ENCODE measurements around the gene TRAPPC12. TPM values are rescaled to one million over a fixed set of nuclear protein-coding genes. Genes with fewer than 3 reads are reported as not detected.

TRAPPC12 gene
- total RNA-seq, 1 donor from 2014 or later: 130 TPM

GRCh38 chr2:3404349-3404894, 24.9 kb downstream of the TRAPPC12 start:
- Mint-ChIP-seq H3K4me1 (ENCODE audit: low read depth, unreplicated experiment) (peaks cover 38% of the 10 kb centered on the region), H3K27ac (ENCODE audit: unreplicated experiment) (no peak overlapping the region), H3K27me3 (ENCODE audit: unreplicated experiment) (peaks cover 5% of the 10 kb centered on the region), H3K9me3 (ENCODE audit: unreplicated experiment) (peaks cover 8% of the 10 kb centered on the region), H3K4me3 (ENCODE audit: unreplicated experiment) (no peak overlapping the region), H3K36me3 (ENCODE audit: unreplicated experiment) (peaks cover 6% of the 10 kb centered on the region)
- TF ChIP-seq CTCF (IDR thresholded peaks at IDR 0.05; ENCODE audit: partially characterized antibody, unreplicated experiment): no peak
- no peak for DNase-seq

GRCh38 chr2:3405307-3405706, 25.8 kb downstream of the TRAPPC12 start:
- DNase-seq: no peak
- Mint-ChIP-seq H3K27ac (ENCODE audit: unreplicated experiment) (peak overlapping the region; percentile 33), H3K36me3 (ENCODE audit: unreplicated experiment) (peaks cover 6% of the 10 kb centered on the region), H3K9me3 (ENCODE audit: unreplicated experiment) (peaks cover 5% of the 10 kb centered on the region), H3K4me3 (ENCODE audit: unreplicated experiment) (no peak overlapping the region), H3K4me1 (ENCODE audit: low read depth, unreplicated experiment) (peaks cover 31% of the 10 kb centered on the region), H3K27me3 (ENCODE audit: unreplicated experiment) (peaks cover 4% of the 10 kb centered on the region)
- TF ChIP-seq CTCF (IDR thresholded peaks at IDR 0.05; ENCODE audit: partially characterized antibody, unreplicated experiment): no peak

GRCh38 chr2:3405876-3406275, 26.4 kb downstream of the TRAPPC12 start:
- no peak for DNase-seq
- Mint-ChIP-seq H3K4me3 (ENCODE audit: unreplicated experiment) (peak overlapping the region; percentile 14), H3K36me3 (ENCODE audit: unreplicated experiment) (peaks cover 6% of the 10 kb centered on the region), H3K9me3 (ENCODE audit: unreplicated experiment) (peaks cover 5% of the 10 kb centered on the region), H3K4me1 (ENCODE audit: low read depth, unreplicated experiment) (peaks cover 25% of the 10 kb centered on the region), H3K27ac (ENCODE audit: unreplicated experiment) (peak overlapping the region; percentile 65), H3K27me3 (ENCODE audit: unreplicated experiment) (no peaks in the 10 kb centered on the region)
- TF ChIP-seq CTCF (IDR thresholded peaks at IDR 0.05; ENCODE audit: partially characterized antibody, unreplicated experiment): no peak

GRCh38 chr2:3406501-3406900, 27.0 kb downstream of the TRAPPC12 start:
- TF ChIP-seq CTCF (IDR thresholded peaks at IDR 0.05; ENCODE audit: partially characterized antibody, unreplicated experiment): no peak
- Mint-ChIP-seq H3K27me3 (ENCODE audit: unreplicated experiment) (no peaks in the 10 kb centered on the region), H3K9me3 (ENCODE audit: unreplicated experiment) (peaks cover 5% of the 10 kb centered on the region), H3K4me1 (ENCODE audit: low read depth, unreplicated experiment) (peaks cover 25% of the 10 kb centered on the region), H3K36me3 (ENCODE audit: unreplicated experiment) (peaks cover 6% of the 10 kb centered on the region), H3K27ac (ENCODE audit: unreplicated experiment) (peak overlapping the region; percentile 24), H3K4me3 (ENCODE audit: unreplicated experiment) (no peak overlapping the region)
- DNase-seq: peak; percentile 48

GRCh38 chr2:3408781-3409180, 29.3 kb downstream of the TRAPPC12 start:
- Mint-ChIP-seq H3K27ac (ENCODE audit: unreplicated experiment) (no peak overlapping the region), H3K4me1 (ENCODE audit: low read depth, unreplicated experiment) (peaks cover 27% of the 10 kb centered on the region), H3K9me3 (ENCODE audit: unreplicated experiment) (peaks cover 2% of the 10 kb centered on the region), H3K4me3 (ENCODE audit: unreplicated experiment) (no peak overlapping the region), H3K36me3 (ENCODE audit: unreplicated experiment) (peaks cover 6% of the 10 kb centered on the region), H3K27me3 (ENCODE audit: unreplicated experiment) (no peaks in the 10 kb centered on the region)
- no peak for DNase-seq
- TF ChIP-seq CTCF (IDR thresholded peaks at IDR 0.05; ENCODE audit: partially characterized antibody, unreplicated experiment): no peak

Measured in glutamatergic neuron (in vitro differentiated cells).